DMS153 treated with DMSO at 0.1 percent for 48 hours (cell line): ENCODE measurements around the gene PRSS3.
"Not testable (repeated sequence)": the region's sequence is repeated elsewhere in the genome, so short reads cannot be mapped to it uniquely, and the experiment has no call there.

Experiments used
- DNase-seq: peaks from one replicate; lab custom pipeline; 2025; ENCODE audit not compliant: unreplicated experiment; lab: John Stamatoyannopoulos, UW

The PRSS3 gene

DNA sequence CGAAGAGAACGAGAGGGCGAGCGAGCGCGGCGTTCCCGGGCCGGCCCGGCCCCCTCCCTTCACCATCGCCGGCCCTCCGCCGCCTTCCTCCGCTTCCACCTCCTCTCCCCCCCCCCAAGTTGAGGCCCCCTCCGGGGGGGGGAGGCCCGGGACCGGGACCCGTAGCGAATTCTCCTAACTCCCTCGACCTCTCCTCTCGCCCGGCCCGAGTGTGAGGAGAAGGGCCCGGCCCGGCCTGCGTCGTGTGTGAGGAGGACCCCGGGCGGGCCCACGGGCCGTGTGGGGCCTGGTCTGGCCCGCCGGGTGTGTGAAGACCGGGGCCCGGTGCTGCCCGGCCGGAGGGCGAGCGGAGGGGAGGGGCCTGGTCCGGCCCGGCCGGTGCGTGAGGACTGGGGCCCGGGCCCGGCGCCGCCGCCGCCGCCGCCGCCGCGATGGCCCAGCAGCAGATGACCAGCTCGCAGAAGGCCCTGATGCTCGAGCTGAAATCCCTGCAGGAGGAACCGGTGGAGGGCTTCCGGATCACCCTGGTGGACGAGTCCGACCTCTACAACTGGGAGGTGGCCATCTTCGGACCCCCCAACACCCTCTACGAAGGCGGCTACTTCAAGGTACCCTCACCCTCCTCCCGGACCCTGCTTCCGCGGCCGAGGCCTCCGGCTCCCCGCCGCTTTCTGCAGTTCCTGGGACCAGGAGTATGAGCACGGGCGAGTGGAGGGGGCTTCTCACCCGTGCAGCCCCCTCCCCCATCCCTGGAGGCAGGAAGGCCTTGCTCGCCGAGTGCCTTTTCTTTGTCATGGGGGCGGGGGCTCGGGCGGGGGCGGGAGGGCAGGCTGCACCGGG is 22.2 kb downstream of the PRSS3 start:
- no peak for DNase-seq

GRCh38 chr9:33818167-33818846 is 22.9 kb downstream of the PRSS3 start:
- no peak for DNase-seq

GRCh38 chr9:33818847-33819500 is 23.6 kb downstream of the PRSS3 start:
- DNase-seq, result no peak

- DNase-seq, result no peak
These were observed 24.9 kb downstream of the PRSS3 start for GRCh38 chr9:33820231-33820745.

DNA sequence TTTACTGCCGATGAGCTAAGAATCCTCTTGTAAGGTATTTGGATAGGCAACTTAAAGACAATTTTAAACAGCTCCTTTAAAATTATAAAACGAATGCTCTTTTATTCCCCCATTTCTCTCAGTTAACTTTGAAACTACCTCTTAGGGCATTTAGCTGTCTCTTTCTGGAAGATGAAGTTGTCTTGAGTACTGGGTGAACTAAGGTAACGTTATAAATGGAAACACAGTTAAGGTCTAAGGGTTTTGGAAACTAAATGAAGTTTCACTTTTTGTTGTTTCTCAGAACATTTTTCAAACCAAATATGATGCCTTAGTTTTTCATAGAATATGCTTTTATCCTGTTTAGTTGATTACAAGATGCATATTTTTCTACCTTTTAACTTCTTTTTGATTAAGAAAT is 28.4 kb downstream of the PRSS3 start:
- DNase-seq, result no peak

GRCh38 chr9:33827285-33827684 is 31.9 kb downstream of the PRSS3 start:
- not testable (repeated sequence) for DNase-seq

DNA sequence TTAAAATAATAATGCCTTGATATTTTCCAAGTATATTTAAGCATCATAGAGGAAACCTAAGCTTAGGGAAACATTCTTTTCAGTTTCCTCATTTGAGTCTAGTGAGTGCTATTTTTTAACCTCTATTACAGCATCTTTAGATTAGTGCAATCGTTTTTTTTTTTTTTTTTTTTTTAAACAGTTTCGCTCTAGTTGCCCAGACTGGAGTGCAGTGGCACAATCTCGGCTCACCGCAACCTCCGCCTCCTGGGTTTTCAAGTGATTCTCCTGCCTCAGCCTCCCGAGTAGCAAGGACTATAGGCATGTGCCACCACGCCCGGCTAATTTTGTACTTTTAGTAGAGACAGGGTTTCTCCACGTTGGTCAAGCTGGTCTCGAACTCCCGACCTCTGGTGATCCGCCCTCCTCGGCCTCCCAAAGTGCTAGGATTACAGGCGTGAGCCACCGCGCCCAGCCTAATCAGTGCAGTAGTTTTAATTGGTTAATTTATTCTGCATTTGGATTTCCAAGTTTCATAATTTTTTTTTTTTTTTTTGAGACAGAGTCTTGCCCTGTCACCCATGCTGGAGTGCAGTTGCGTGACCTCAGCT is 34.4 kb downstream of the PRSS3 start:
- not testable (repeated sequence) for DNase-seq

- no peak for DNase-seq
These were observed 40.4 kb downstream of the PRSS3 start for GRCh38 chr9:33835625-33836260.

DNA sequence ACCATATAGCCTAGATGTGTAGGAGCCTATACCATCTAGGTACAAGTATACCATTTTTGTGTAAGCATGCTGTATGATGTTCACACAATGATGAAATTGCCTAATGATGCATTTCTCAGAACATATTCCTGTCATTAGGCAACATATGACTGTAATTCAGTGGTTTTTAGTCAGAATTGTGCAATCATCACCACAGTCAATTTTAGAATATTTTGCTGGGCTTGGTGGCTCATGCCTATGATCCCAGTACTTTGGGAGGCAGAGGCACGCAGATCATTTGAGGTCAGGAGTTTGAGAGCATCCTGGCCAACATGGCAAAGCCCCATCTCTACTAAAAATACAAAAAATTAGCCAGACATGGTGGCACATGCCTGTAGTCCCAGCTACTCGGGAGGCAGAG is 40.9 kb downstream of the PRSS3 start:
- not testable (repeated sequence) for DNase-seq

DNA sequence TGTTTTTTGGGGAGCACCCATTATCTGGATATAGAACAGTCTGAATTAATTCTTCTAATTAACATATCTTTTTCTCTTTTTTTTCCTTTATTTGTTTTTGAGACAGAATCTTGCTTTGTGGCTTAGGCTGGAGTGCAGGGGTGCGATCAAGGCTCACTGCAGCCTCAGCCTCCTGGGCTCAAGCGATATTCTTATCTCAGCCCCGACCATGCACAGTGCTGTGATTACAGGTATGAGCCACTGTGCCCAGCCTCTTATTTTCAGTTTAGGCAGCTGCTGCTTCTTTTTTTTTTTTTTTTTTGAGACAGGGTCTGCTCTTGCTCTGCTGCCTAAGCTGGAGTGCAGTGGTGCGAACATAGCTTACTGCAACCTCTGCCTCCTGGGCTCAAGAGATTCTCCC is 41.8 kb downstream of the PRSS3 start:
- no peak for DNase-seq

- DNase-seq, result no peak
These were observed 45.0 kb downstream of the PRSS3 start for GRCh38 chr9:33840381-33840780.

- no peak for DNase-seq
These were observed 48.1 kb downstream of the PRSS3 start for GRCh38 chr9:33843312-33843961.

DNA sequence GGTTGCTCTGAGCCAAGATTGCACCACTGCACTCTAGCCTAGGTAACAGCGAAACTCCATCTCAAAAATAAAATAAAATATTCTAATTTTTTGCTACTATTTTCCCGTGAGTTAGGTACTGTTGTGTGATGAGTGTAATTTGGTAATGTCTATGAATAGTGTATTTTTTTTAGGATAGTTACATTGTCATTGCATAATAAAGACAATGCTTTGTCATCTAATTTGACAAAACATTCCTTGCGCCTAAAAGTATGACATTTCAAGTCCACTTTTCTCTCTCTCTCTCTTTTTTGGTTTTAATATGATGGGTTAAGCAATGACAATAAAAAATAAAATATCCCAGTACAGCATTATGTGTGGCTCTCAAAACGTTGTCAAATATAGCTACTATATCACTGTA is 50.9 kb downstream of the PRSS3 start:
- DNase-seq, result no peak

GRCh38 chr9:33847894-33848205 is 52.5 kb downstream of the PRSS3 start:
- DNase-seq, result not testable (repeated sequence)
